ENCODE data around the gene NCAPG.

Gene NCAPG

DNA sequence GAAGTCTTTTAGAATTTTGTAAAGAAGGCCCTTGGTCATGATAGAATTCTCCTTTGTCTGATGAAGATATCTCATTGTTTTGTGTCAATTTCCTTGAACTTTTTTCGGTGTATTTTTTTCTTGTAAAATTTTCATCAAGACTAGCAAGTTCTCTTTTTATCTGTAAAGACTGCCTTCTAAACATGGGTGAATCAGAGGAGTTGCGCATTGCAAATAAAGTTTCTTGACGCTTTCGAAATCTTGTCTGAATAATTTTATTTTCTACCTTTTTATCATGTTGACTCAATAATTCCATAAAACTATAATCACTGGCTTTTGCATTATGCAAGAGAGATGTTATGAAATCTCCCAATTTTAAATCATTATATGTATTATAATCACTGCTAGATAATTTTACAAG is 66.2 kb downstream of the NCAPG start:
- DNase-seq = no peak

DNA sequence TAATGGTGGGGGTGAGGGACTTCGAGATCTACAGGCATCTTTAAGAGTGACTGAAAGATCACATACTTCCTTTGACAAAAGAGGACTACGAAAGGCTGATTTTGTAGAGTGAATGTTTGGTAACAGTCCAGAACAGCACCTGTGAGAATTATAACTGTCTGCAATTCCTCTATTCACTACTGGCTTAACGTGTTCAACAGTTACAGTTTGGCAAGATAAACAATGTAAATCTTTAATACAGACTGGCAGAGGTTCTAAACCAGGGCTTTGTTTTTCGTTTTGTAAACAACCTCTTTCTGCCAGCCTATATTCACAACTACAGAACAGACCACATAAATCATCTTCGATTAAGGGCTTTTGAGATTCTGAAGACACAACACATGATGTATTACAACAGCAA is 66.9 kb downstream of the NCAPG start:
- no peak for DNase-seq

DNA sequence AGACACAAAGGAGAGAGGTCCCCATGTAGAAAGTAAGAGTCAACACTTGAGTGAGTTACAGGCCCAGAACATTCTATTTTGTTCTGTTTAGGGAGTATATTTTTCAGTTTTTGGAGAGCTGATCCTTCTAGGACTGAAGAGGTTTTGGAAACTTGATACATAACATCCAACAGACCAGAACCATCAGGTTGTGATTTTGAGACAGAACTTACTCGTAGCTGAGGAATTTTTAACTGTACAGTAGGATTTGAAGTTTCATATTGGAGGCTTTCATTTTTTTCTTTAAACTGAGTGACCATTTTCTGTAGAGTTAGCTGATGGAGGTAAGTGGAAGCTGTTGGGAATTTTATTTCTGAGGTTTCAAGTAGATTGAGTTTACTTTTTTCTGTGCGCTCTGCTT is 73.3 kb downstream of the NCAPG start:
- no peak for DNase-seq

DNA sequence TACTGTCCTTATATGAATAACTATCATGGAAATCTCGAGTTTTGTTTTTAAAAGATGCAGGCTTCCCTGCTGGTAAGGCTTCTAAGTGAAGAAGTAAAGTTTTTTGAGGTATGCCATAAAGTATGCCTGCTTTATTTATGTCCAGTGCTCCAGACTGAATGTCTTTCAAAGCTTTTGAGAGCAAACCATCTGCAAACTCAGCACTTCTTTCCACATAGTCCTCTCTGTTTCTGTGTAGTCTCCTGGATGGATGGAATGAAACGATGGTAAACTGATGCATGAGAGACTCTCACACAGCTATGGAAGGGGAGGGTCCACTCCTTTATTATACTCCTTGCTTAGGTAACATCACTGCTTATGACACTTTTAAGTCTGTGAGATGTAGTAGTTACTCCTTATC is 73.7 kb downstream of the NCAPG start:
- no peak for DNase-seq

DNA sequence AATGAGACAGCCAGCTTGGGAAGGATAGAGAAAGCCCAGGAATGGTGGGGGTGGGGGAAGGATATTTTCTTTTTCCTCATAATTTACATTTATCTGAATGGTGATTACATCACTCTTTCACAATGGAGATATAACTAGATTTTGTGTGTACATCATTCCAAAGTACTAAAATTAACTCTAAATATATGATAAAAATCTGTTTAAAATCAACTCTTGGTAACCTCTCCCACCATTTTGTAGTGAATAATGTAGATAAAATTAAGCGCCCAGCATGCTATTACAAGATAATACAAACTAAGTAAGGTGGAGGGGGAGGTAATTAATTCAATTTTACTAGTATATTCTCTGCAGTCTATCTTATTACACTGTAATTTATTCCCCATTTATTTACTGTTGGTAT is 78.9 kb downstream of the NCAPG start:
- no peak for DNase-seq

DNA sequence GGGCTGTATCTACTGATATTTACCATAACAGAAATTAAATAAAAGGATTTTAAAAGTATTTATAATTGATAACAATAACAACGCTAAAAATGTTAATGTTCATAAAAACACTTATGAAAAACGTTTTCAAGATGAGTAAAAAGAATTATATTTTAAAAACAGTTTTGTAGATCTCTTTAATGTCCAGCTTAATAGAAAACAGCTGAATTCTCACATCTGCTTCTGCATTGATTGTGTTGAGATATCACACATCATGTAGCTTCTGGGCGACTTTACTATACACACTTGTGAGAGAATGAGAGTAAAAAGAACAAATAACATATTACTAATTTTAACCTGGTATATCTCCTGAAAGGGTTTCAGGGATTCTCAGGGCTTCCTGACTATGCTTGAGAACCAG is 83.6 kb downstream of the NCAPG start:
- DNase-seq = no peak
